ENCODE measurements around the gene MBOAT7. TPM values are rescaled to one million over a fixed set of nuclear protein-coding genes. Genes with fewer than 3 reads are reported as not detected.

The MBOAT7 gene
- total and polyA plus RNA-seq, 7 experiments from 2014 or later, result 11.3 to 79.4 (median 34.5) TPM

DNA sequence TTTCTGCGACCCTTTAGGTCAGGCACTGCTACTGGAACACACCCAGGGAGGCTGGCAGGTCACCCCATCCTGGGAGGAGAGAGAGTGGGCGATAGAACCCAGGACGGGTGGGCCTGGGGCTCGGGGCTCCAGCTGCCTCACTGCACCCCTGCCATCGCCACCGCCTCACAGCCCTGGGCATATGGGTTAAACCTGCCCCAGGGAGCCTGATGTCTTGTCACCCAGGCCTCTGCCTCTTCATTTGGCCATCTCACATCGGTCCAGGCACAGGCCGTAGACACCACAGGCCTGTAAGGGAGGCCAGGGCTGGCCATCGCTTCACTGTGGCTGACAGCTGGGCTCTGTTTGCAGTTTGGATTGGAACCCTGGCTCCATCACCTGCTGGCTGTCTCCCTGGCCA lies 63.7 kb downstream of the MBOAT7 start:
- H3K36me3 ChIP-seq (ENCODE audit: control insufficient read depth in 2 of 3, insufficient read depth in 3 of 3, low read length in 3 of 3), result peaks cover 9 to 93% (median 24%) of the 10 kb centered on the region in 3 experiments
- CTCF ChIA-PET, result no interaction called here
- H3K9me3 Mint-ChIP-seq, result no peaks in the 10 kb centered on the region
- intact Hi-C loops (cut with micrococcal nuclease), result no loop called here
- H3K9me3 ChIP-seq (ENCODE audit: control insufficient read depth in 2 of 3, low read length in 3 of 3), result no peaks in the 10 kb centered on the region
- no peak overlapping the region for H3K27ac ChIP-seq (ENCODE audit: low read depth, low read length)
- no peaks in the 10 kb centered on the region for H3K27me3 Mint-ChIP-seq
- no peaks in the 10 kb centered on the region for H3K27me3 ChIP-seq (ENCODE audit: control insufficient read depth in 2 of 2, insufficient read depth in 2 of 2, low read length in 2 of 2)
- H3K27ac Mint-ChIP-seq, result no peak overlapping the region
- H3K4me1 ChIP-seq (ENCODE audit: control insufficient read depth in 2 of 2, insufficient read depth in 2 of 2, low read length in 2 of 2), result no peaks in the 10 kb centered on the region
- no peak overlapping the region for H3K4me3 Mint-ChIP-seq
- H3K36me3 Mint-ChIP-seq, result peaks cover 7 to 35% (median 11%) of the 10 kb centered on the region in 5 donors
- POLR2A ChIA-PET, result no interaction called here
- DNase-seq (no peak), ATAC-seq (no peak)
- no peaks in the 10 kb centered on the region for H3K4me1 Mint-ChIP-seq
- H3K4me3 ChIP-seq (ENCODE audit: low read length), result no peak overlapping the region

DNA sequence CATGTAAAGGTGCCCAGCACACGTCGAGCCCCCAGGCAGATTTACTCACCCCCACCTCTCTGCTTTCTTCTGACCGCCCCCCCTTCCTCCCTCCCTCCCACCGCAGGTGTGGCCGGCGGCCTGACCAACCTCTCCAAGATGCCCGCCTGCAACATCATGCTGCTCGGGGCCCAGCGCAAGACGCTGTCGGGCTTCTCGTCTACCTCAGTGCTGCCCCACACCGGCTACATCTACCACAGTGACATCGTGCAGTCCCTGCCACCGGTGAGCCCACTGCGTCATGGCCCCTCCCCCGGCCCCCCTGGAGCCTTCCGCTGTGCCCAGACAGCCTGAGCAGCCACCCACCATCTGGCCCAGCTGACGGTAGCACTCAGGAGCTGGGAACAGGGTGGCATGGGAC lies 65.0 kb downstream of the MBOAT7 start:
- H3K27ac Mint-ChIP-seq, result no peak overlapping the region
- no peaks in the 10 kb centered on the region for H3K4me1 Mint-ChIP-seq
- H3K36me3 Mint-ChIP-seq, result peaks cover 10 to 39% (median 14%) of the 10 kb centered on the region in 5 donors

DNA sequence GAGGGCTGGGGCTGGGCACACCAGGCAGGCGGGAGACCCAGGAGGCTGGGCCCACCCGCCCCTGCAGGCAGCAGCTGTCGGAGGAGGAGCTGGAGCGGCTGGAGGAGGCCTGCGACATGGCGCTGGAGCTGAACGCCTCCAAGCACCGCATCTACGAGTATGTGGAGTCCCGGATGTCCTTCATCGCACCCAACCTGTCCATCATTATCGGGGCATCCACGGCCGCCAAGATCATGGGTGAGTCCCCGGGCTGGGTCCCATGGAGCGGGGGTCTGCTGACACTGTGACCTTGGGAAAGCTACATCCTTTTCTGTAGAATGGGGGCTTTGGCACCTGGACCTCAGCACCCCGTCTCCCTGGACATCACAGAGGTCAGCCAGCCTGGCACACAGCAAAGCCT lies 65.7 kb downstream of the MBOAT7 start:
- no peak overlapping the region for H3K27ac ChIP-seq (ENCODE audit: low read depth, low read length)
- POLR2A ChIA-PET, result interaction anchor here (1.4 to 1.9 kb wide), 2 partner anchors 8 to 13 kb away, joined by 3 to 11 read pairs; partner anchors contain the start of genes PRPF31 and TFPT
- no peak for ATAC-seq
- CTCF ChIA-PET, result no interaction called here
- Mint-ChIP-seq H3K36me3 (peaks cover 10 to 39% (median 14%) of the 10 kb centered on the region in 5 donors), H3K4me1 (no peaks in the 10 kb centered on the region), H3K4me3 (no peak overlapping the region), H3K9me3 (no peaks in the 10 kb centered on the region), H3K27me3 (no peaks in the 10 kb centered on the region), H3K27ac (no peak overlapping the region)
- DNase-seq, result no peak
- H3K9me3 ChIP-seq (ENCODE audit: control insufficient read depth in 2 of 3, low read length in 3 of 3), result no peaks in the 10 kb centered on the region
- H3K4me3 ChIP-seq (ENCODE audit: low read length), result no peak overlapping the region
- H3K36me3 ChIP-seq (ENCODE audit: control insufficient read depth in 2 of 3, insufficient read depth in 3 of 3, low read length in 3 of 3), result peaks cover 6 to 97% (median 24%) of the 10 kb centered on the region in 3 experiments
- no peaks in the 10 kb centered on the region for H3K4me1 ChIP-seq (ENCODE audit: control insufficient read depth in 2 of 2, insufficient read depth in 2 of 2, low read length in 2 of 2)
- intact Hi-C loops (cut with micrococcal nuclease), result no loop called here
- no peaks in the 10 kb centered on the region for H3K27me3 ChIP-seq (ENCODE audit: control insufficient read depth in 2 of 2, insufficient read depth in 2 of 2, low read length in 2 of 2)

More for the DNA sequence above, 65.0 kb downstream of the MBOAT7 start:
- DNase-seq, result no peak
- Histone ChIP-seq H3K27me3 (ENCODE audit: control insufficient read depth in 2 of 2, insufficient read depth in 2 of 2, low read length in 2 of 2) (no peaks in the 10 kb centered on the region), H3K9me3 (ENCODE audit: control insufficient read depth in 2 of 3, low read length in 3 of 3) (no peaks in the 10 kb centered on the region), H3K36me3 (ENCODE audit: control insufficient read depth in 2 of 3, insufficient read depth in 3 of 3, low read length in 3 of 3) (peaks cover 9 to 98% (median 24%) of the 10 kb centered on the region in 3 experiments), H3K4me1 (ENCODE audit: control insufficient read depth in 2 of 2, insufficient read depth in 2 of 2, low read length in 2 of 2) (no peaks in the 10 kb centered on the region), H3K4me3 (ENCODE audit: low read length) (no peak overlapping the region), H3K27ac (ENCODE audit: low read depth, low read length) (no peak overlapping the region)
- intact Hi-C loops (cut with micrococcal nuclease), result no loop called here
- no peak overlapping the region for H3K4me3 Mint-ChIP-seq
- ChIA-PET CTCF (no interaction called here), POLR2A (interaction anchor here (1.9 kb wide), 1 partner anchor 9 kb away, joined by 11 read pairs; the partner anchor contains the start of genes PRPF31 and TFPT)
- no peaks in the 10 kb centered on the region for H3K27me3 Mint-ChIP-seq
- no peak for ATAC-seq
- no peaks in the 10 kb centered on the region for H3K9me3 Mint-ChIP-seq

Other genes with a start within 250 kb of the MBOAT7 start
- under 1 TPM in 2 of 5 experiments, not detected in 3; 0.24 to 0.34 TPM for gene CACNG8, start 226.6 kb downstream of the MBOAT7 start, total RNA-seq
- gene CACNG8, start 226.6 kb downstream of the MBOAT7 start, polyA plus RNA-seq, result not detected
- 1 to 10 TPM in 1 of 5 experiments, under 1 TPM in 1, not detected in 3; 0.42 to 1.9 TPM for gene CACNG6, start 197.9 kb downstream of the MBOAT7 start, total RNA-seq
- not detected for gene CACNG6, start 197.9 kb downstream of the MBOAT7 start, polyA plus RNA-seq
- 1 to 10 TPM in 2 of 5 experiments, not detected in 3; 1.7 to 2.1 TPM for gene VSTM1, start 125.7 kb downstream of the MBOAT7 start, total RNA-seq
- gene VSTM1, start 125.7 kb downstream of the MBOAT7 start, polyA plus RNA-seq, result not detected
- not detected for gene TARM1, start 108.2 kb downstream of the MBOAT7 start, total RNA-seq
- not detected for gene TARM1, start 108.2 kb downstream of the MBOAT7 start, polyA plus RNA-seq
- 10 to 100 TPM in 1 of 5 experiments, 1 to 10 TPM in 1, under 1 TPM in 3; 0.19 to 44.6 (median 0.51) TPM for gene OSCAR, start 88.8 kb downstream of the MBOAT7 start, total RNA-seq
- gene OSCAR, start 88.8 kb downstream of the MBOAT7 start, polyA plus RNA-seq, result under 1 TPM in 1 of 2 donors, not detected in 1; 0.13 TPM
- 100 to 1,000 TPM in 3 of 5 experiments, 10 to 100 TPM in 2; 64.4 to 127 (median 117) TPM for gene NDUFA3, start 86.7 kb downstream of the MBOAT7 start, total RNA-seq
- 100 to 1,000 TPM; 333 to 490 TPM for gene NDUFA3, start 86.7 kb downstream of the MBOAT7 start, polyA plus RNA-seq
- 10 to 100 TPM; 13.4 to 46.5 (median 14.6) TPM for gene TFPT, start 73.9 kb downstream of the MBOAT7 start, total RNA-seq
- gene TFPT, start 73.9 kb downstream of the MBOAT7 start, polyA plus RNA-seq, result 10 to 100 TPM; 15.2 to 21.6 TPM
- gene PRPF31, start 73.8 kb downstream of the MBOAT7 start, total RNA-seq, result 10 to 100 TPM; 51.8 to 82.1 (median 71.0) TPM
- gene PRPF31, start 73.8 kb downstream of the MBOAT7 start, polyA plus RNA-seq, result 10 to 100 TPM; 74.8 to 87.4 TPM
- 10 to 100 TPM; 38.0 to 84.6 (median 63.9) TPM for gene CNOT3, start 51.8 kb downstream of the MBOAT7 start, total RNA-seq
- 10 to 100 TPM; 10.1 to 13.1 TPM for gene CNOT3, start 51.8 kb downstream of the MBOAT7 start, polyA plus RNA-seq
- 10 to 100 TPM in 3 of 5 experiments, 1 to 10 TPM in 2; 7.1 to 20.4 (median 11.8) TPM for gene LENG1, start 29.9 kb downstream of the MBOAT7 start, total RNA-seq
- 10 to 100 TPM; 11.9 to 13.5 TPM for gene LENG1, start 29.9 kb downstream of the MBOAT7 start, polyA plus RNA-seq
- 1 to 10 TPM in 3 of 5 experiments, not detected in 2; 1.0 to 5.9 (median 1.2) TPM for gene TMC4, start 16.4 kb downstream of the MBOAT7 start, total RNA-seq
- gene TMC4, start 16.4 kb downstream of the MBOAT7 start, polyA plus RNA-seq, result under 1 TPM in 1 of 2 donors, not detected in 1; 0.20 TPM
- 10 to 100 TPM in 4 of 5 experiments, 1 to 10 TPM in 1; 9.5 to 24.2 (median 17.8) TPM for gene TSEN34, start 1.7 kb upstream of the MBOAT7 start, total RNA-seq
- gene TSEN34, start 1.7 kb upstream of the MBOAT7 start, polyA plus RNA-seq, result 10 to 100 TPM; 29.5 to 48.7 TPM
- gene RPS9, start 11.3 kb upstream of the MBOAT7 start, total RNA-seq, result 1,000 to 10,000 TPM; 1,217 to 2,149 (median 1,306) TPM
- 1,000 to 10,000 TPM; 1,192 to 1,308 TPM for gene RPS9, start 11.3 kb upstream of the MBOAT7 start, polyA plus RNA-seq
- 10 to 100 TPM in 1 of 5 experiments, 1 to 10 TPM in 4; 1.9 to 76.4 (median 2.1) TPM for gene LILRB3, start 33.4 kb upstream of the MBOAT7 start, total RNA-seq
- gene LILRB3, start 33.4 kb upstream of the MBOAT7 start, polyA plus RNA-seq, result under 1 TPM in 1 of 2 donors, not detected in 1; 0.40 TPM
- gene LILRA6, start 53.2 kb upstream of the MBOAT7 start, total RNA-seq, result 10 to 100 TPM in 1 of 5 experiments, 1 to 10 TPM in 1, under 1 TPM in 3; 0.24 to 27.0 (median 0.97) TPM
- gene LILRA6, start 53.2 kb upstream of the MBOAT7 start, polyA plus RNA-seq, result under 1 TPM; 0.12 to 0.36 TPM
- 1 to 10 TPM in 3 of 5 experiments, under 1 TPM in 1, not detected in 1; 0.08 to 1.8 (median 1.2) TPM for gene LILRB5, start 67.7 kb upstream of the MBOAT7 start, total RNA-seq
- not detected for gene LILRB5, start 67.7 kb upstream of the MBOAT7 start, polyA plus RNA-seq
- gene LILRB2, start 91.5 kb upstream of the MBOAT7 start, total RNA-seq, result 100 to 1,000 TPM in 1 of 5 experiments, 10 to 100 TPM in 1, 1 to 10 TPM in 2, not detected in 1; 1.5 to 131 (median 6.0) TPM
- under 1 TPM in 1 of 2 donors, not detected in 1; 0.12 TPM for gene LILRB2, start 91.5 kb upstream of the MBOAT7 start, polyA plus RNA-seq
- 10 to 100 TPM in 1 of 5 experiments, 1 to 10 TPM in 1, under 1 TPM in 2, not detected in 1; 0.32 to 82.1 (median 5.1) TPM for gene LILRA5, start 123.6 kb upstream of the MBOAT7 start, total RNA-seq
- gene LILRA5, start 123.6 kb upstream of the MBOAT7 start, polyA plus RNA-seq, result under 1 TPM in 1 of 2 donors, not detected in 1; 0.34 TPM
- gene LILRA4, start 149.6 kb upstream of the MBOAT7 start, total RNA-seq, result 1 to 10 TPM in 2 of 5 experiments, not detected in 3; 3.5 to 8.9 TPM
- not detected for gene LILRA4, start 149.6 kb upstream of the MBOAT7 start, polyA plus RNA-seq
- gene LAIR1, start 175.4 kb upstream of the MBOAT7 start, total RNA-seq, result 10 to 100 TPM; 47.0 to 92.3 (median 82.3) TPM
- 10 to 100 TPM; 48.6 to 98.1 TPM for gene LAIR1, start 175.4 kb upstream of the MBOAT7 start, polyA plus RNA-seq
- 1 to 10 TPM in 1 of 5 experiments, under 1 TPM in 1, not detected in 3; 0.10 to 1.8 TPM for gene TTYH1, start 225.9 kb upstream of the MBOAT7 start, total RNA-seq
- gene TTYH1, start 225.9 kb upstream of the MBOAT7 start, polyA plus RNA-seq, result under 1 TPM; 0.23 to 0.40 TPM